HG03342 (cell line): ENCODE measurements around the gene SRRM2.
A peak's percentile ranks its signal among the peaks of the same experiment; 100 is the strongest.

Experiments
- ATAC-seq: cut with Tn5 transposase; IDR thresholded peaks from one replicate; pipeline ENCODE4 v1.9.1; 2021; ENCODE audit warnings: mild to moderate bottlenecking, moderate library complexity; ENCODE audit not compliant: unreplicated experiment

SRRM2 gene

GRCh38 chr16:2713985-2714774 is 38.3 kb upstream of the SRRM2 start:
- no peak for ATAC-seq

- no peak for ATAC-seq
Measured at GRCh38 chr16:2715064-2715463, 37.4 kb upstream of the SRRM2 start.

GRCh38 chr16:2715519-2715918 is 36.9 kb upstream of the SRRM2 start:
- no peak for ATAC-seq

- ATAC-seq = no peak
Measured at GRCh38 chr16:2715966-2716885, 36.2 kb upstream of the SRRM2 start.

- no peak for ATAC-seq
Measured at GRCh38 chr16:2716948-2717347, 35.5 kb upstream of the SRRM2 start.

DNA sequence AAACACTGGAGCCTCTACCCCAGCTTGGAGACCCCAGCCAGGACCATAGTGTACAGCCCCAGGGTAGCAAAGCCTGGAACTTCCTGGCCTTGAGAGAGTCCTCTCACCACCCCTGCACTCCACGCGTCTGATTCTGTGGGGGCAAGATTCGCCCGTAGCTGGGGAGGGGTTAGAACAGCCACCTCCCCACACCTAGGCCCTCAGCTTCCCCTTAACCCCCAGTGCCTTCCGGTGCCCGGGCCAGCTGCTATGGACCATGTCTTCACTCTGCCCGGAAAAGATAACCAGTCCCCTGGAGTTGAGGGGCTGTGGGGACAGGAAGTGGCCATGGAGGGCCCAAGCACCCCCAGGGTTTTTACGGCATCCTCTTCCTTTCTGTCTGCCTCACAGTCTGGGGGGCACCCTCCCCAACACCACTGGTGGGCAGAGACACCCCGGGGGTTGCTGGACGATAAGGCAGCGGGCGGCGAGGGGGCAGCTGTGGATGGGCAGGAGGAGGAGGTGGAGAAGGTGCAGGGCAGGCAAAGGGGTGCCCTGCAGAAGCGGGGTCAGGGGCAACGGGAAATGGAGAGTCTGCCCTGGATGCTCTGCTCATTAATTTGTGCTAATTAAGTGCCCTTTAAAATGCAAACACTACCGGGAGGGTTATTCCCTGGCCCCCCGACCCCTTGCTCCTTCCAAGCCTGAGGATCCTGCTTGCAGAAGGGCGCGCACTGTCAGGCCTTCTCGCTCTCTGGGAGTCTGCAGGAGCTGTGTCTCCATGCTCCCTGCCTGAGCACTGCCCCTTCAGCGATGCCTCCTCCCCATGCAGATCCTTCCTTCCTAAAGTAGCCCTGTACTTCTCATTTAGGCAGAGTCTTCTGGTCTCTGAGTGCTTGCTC is 34.8 kb upstream of the SRRM2 start:
- ATAC-seq = no peak

- ATAC-seq = no peak
Measured at GRCh38 chr16:2719328-2720063, 32.9 kb upstream of the SRRM2 start.

DNA sequence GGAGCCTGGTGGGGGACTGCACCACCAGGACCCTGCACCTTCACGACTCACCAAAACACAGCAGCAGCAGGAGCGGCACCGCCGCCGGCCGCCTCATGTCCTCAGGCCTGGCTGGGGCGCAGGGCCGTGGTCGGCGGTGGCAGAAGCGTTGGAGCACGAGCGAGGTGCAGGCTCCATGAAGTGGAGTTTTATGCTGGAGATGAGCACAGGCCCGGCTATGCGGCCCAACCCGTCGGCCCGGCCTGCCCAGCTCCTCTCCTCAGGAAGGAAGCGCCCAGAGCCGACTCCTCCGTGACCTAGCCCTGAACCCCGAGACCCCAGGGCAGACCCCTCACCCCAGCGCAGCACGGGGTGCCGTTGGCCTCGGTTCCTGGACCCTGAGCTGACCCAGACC is 32.4 kb upstream of the SRRM2 start, which contains the start of gene PRSS27:
Gene PRSS27, minus strand, starts transcription at position 161 of the 394 bp plus-strand sequence. Its CDS starts 64 bp downstream, at position 97.
- ATAC-seq = no peak

GRCh38 chr16:2720719-2721633 is 31.5 kb upstream of the SRRM2 start:
- peak; percentile 71 for ATAC-seq

DNA sequence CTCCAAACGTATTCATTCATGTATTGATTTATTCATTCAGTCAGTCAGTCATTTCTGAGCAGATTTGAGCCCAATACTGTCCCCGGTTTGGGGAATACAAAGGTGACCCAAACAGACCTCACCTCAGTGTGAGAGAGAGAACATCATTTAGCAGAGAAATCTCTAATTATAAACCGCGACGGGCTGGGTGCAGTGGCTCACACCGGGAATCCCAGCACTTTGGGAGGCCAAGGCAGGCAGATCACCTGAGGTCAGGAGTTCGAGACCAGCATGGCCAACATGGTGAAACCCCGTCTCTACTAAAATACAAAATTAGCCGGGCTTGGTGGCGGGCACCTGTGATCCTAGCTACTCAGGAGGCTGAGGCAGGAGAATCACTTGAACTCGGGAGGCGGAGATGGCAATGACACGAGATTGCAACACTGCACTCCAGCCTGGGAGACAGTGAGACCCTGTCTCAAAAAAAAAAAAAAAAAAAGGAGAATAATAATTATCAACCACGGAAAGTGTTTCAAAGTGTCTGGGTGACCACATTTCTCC is 30.7 kb upstream of the SRRM2 start:
- peak; percentile 2 for ATAC-seq

- no peak for ATAC-seq
Measured at GRCh38 chr16:2724088-2724676, 28.3 kb upstream of the SRRM2 start.

DNA sequence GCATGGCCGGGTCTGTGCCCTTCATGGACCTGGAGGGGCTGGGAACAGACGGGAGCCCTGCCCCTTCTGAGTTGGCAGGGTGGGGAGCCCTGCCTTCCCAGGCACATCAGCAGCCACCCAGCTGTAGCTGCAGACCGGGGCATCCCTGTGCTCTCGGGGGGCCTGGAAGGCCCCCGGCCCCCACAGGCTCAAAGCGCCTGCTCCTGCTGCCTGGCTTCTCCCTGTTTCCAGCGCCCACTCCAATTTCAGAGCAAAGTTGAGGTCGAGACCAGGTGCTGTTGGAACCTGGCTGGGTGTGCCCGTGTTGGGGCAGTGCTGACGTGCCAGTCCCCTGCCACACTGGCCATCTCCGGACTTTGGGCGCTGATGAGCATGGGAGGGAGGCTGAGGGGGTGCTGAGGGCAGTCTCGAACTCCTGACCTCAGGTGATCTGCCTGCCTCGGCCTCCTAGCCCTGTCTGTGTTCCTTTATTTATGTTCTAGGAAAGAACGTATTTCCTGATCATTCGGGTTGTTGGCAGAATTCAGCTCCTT is 27.6 kb upstream of the SRRM2 start:
- no peak for ATAC-seq

DNA sequence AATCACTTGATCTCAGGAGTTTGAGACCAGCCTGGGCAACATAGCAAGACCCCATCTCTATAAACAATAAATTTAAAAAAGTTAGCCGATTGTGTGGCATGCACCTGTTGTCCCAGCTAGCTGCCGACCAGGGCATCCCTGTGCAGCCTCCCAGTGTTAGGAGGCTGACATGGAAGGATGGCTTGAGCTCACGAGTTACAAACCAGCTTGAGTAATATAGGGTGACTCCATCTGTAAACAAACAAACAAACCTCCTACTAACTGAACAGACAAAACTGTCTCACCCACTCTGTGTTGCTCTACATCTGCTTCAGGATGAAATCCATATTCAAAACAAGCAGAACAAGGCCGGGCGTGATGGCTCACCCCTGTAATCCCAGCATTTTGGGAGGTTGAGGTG is 25.5 kb upstream of the SRRM2 start:
- ATAC-seq = no peak

DNA sequence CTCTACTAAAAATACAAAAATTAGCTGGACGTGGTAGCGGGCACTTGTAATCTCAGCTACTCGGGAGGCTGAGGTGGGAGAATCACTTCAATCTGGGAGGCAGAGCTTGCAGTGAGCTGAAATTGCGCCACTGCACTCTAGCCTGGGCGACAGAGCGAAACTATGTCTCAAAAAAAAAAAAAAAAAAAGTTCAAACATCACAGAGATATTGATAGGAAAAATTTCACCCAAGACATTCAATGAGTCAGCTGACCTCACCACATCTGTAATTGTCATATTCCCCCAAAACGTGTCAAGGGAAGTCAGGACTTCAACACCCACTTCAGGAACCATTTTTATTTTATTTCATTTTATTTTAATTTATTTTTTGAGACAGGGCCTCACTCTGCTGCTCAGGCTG is 24.4 kb upstream of the SRRM2 start:
- no peak for ATAC-seq

DNA sequence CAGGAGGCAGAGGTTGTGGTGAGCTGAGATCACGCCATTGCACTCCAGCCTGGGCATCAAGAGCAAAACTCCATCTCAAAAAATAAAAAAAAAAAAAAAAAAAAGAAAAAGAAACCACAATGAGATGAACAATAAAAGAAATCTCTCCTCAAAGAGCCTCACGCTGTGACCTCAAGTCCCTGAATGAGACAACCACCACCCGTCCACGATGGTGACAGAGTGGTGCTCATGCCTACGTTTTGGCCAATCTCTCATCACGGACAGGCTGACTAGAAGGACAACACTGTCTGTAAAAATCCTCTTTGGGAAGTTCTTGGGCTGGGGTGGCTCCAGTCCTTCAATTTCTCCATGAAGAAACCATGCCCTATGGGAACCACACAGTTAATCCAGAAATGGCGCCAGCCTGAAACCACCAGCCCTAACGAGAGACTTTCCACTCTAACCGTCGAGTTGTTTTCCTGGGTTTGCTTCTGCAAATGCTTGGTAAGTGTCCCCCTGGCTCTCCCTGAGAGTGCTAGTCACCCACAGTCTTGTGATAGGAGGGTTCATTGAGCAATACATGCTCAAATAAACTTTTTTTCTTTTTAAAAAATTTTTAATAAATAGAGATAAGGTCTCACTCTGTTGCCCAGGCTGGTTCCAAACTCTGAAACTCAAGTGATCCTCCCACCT is 17.5 kb upstream of the SRRM2 start:
- ATAC-seq = no peak

DNA sequence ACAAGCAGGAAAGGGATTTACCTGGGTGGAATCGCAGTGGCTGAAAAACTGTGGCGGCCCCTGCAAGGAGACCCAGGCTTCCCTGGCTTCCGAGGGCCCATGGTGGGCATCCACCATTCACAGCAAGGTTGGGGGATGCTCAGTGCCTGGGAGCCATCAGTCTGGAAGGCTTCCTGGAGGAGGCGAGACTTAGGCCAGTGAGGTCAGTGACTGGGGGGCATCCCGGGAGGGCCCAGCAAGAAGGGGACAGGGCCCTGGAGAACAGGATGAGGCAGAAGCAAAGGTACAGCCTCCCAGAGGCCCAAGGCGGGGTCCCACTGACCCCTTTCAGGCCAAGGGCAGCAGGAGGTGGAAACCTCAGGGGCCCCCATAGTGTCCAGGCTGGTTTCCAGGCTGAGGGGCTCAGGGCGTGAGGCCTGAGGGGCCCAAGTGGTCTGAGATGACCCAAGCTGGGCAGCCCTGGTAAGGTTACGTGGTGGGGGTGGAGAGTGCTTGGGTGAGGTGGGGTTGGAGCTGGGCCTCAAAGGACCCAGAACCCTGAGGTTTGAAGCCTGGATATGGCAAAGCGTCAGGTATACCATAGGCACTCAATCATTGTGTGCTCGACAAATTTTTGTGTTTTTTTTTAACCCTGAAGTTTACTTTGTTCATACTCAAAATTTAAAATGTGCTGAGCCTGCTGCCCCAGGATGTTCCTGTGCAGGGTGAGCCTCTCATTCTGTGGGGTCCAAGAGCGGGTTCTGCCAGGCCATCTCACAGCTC is 15.8 kb upstream of the SRRM2 start:
- no peak for ATAC-seq

- no peak for ATAC-seq
Measured at GRCh38 chr16:2737238-2737605, 15.2 kb upstream of the SRRM2 start.
